Renal pelvis (tissue), 4 donors: Measurements from ENCODE around the gene GOLGA6L10. TPM values are rescaled to one million over a fixed set of nuclear protein-coding genes. Genes with fewer than 3 reads are reported as not detected.
"Not testable (repeated sequence)": the region's sequence is repeated elsewhere in the genome, so short reads cannot be mapped to it uniquely, and the experiment has no call there.

ENCODE experiments used
- DNase-seq: peaks from one replicate; pipeline ENCODE4 v3.0.0-alpha.2; 2013
- polyA plus RNA-seq, 3 donors: library from polyadenylated mRNA; unstranded; fragments of 120-200 nt; gene quantifications; one replicate each; pipeline ENCODE4 v1.2.1, GENCODE V29; 2013; ENCODE audit not compliant: insufficient read length in 3 of 3

GOLGA6L10 gene
- polyA plus RNA-seq, 3 donors = 0.57 to 15.9 (median 9.3) TPM

DNA sequence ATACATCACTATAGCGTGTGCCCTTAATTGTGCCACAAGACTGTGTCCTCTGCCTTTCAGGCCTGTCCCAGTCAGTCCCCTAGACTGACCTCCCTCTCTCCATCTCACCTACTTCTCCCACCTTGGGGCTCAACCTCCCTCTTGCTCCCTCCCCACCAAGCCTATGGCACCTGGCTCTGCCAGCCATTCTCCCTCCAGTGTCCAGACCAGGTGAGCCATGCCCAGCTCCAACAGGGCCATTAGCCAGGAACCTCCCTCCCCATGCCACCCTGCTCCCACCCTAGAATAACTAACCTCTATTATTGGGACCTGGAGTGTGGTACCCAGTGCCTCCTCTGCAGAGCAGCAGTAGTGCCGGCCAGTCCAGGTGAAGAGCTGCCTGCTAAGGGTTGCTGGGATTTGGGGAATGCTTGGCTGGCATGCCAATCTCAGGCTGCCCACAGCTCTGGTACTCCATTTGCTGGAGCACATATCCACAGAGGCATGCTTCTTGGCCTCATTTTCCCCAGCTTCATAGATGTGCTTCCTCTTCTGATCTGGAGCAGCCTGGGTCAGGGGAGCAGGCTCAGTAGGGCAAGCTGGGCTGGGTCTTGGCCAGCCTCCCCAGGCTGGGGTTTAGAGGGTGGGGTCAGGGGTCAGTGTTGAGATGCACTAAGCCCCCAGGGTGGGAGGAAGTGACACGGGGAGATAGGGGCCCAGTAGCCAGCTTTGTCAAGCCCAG lies 47.8 kb downstream of the GOLGA6L10 start:
- DNase-seq = no peak

GRCh38 chr15:82300883-82301282 lies 48.4 kb downstream of the GOLGA6L10 start:
- no peak for DNase-seq

DNA sequence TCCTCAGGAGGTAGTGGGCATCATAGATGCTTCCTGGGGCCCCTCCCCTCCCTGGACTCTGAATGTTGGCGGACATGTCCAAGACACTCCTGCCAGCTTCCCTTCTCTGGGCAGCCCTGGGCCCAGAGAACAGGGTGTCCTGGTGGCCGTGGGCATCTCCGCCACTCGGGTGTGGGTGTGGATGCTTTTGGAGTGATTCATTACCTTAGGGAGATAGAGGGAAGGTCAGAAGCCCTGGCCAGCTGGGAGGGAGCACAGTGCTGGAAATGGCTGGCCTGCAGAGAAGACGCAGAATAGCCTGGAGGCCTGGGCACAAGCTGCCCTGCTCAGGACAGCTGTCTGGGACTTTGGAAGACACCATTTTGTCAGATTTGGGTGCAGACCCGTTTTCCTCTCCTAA lies 48.9 kb downstream of the GOLGA6L10 start:
- not testable (repeated sequence) for DNase-seq

- not testable (repeated sequence) for DNase-seq
Measured at GRCh38 chr15:82299511-82299914, 49.8 kb downstream of the GOLGA6L10 start.

DNA sequence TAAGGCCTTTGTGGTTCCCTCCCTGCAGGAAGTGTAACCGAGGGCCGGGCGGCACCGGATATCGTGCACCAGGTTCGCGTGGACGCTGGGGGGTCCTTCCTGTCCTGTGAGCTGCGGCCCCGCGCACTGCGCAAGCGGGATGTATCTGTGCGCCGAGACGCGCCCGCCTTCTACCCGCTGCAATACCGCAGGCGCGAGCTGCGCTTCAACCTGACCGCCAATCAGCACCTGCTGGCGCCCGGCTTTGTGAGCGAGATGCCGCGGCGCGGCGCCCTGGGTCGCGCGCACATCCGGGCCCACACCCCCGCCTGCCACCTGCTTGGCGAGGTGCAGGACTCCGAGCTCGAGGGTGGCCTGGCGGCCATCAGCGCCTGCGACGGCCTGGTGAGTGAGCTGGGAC lies 50.8 kb downstream of the GOLGA6L10 start:
- peak; percentile 5 for DNase-seq

DNA sequence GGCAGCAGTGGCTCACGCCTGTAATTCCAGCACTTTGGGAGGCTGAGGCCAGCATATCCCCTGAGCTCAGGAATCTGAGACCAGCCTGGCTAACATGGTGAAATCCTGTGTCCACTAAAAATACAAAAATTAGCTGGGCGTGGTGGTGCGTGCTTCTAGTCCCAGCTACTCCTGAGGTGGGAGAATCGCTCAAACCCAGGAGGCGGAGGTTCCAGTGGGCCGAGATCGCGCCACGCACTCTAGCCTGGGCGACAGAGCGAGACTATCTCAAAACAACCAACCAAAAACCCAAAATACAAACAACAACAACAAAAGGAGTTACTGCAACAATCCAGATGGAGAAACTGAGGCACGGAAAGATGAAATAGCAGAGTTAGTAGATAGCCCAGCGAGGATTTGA lies 51.2 kb downstream of the GOLGA6L10 start:
- no peak for DNase-seq

DNA sequence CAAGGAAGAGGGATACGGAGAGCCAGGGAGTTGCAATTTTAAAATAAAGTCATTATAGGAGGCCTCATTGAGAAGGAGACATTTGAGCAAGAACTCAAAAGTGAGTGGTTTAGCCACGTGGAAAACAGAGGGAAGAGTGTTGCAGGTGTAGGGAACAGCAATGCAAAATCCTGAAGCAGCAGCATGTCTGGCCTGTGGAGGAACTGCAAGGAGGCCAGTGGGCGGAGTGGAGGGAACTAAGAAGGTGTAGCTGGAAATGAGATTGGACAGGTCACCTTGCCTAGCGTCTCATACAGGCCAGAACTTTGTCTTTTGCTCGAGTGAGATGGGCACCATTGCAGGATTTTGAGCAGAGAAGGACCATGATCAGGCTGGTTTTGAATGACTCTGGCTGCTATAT lies 51.7 kb downstream of the GOLGA6L10 start:
- DNase-seq = no peak

- no peak for DNase-seq
Measured at GRCh38 chr15:82294061-82294690, 55.1 kb downstream of the GOLGA6L10 start.

- DNase-seq = no peak
Measured at GRCh38 chr15:82292271-82292670, 57.0 kb downstream of the GOLGA6L10 start.

Other genes with a start within 250 kb of the GOLGA6L10 start
- 10 to 100 TPM; 18.6 to 23.9 (median 22.9) TPM for gene EFL1, start 86.7 kb downstream of the GOLGA6L10 start, polyA plus RNA-seq
- gene SAXO2, start 86.7 kb downstream of the GOLGA6L10 start, polyA plus RNA-seq = 1 to 10 TPM; 4.4 to 9.3 (median 7.7) TPM
- gene GOLGA6L9, start 80.3 kb upstream of the GOLGA6L10 start, polyA plus RNA-seq = 10 to 100 TPM in 2 of 3 donors, 1 to 10 TPM in 1; 6.6 to 21.7 (median 20.6) TPM
- 1,000 to 10,000 TPM; 1,921 to 2,548 (median 1,946) TPM for gene RPS17, start 191.0 kb upstream of the GOLGA6L10 start, polyA plus RNA-seq